PC-3 (cell line): ENCODE measurements around the gene RBM6. TPM values are rescaled to one million over a fixed set of nuclear protein-coding genes. Genes with fewer than 3 reads are reported as not detected.

ENCODE experiments used
- ATAC-seq: fragments of 200-7000 bp; cut with Tn5 transposase; 2 replicates; pipeline ENCODE4 v1.9.1; 2020; ENCODE audit warnings: mild to moderate bottlenecking, moderate library complexity
- BruUV-seq: library from RNA; stranded (reverse); fragments of 400-500 nt; replicated peaks from 2 replicates; lab custom pipeline; 2021; lab: Mats Ljungman, UMichigan
- CTCF ChIA-PET: fragments of 300-600 bp; sonication (Branson Sonifier 250); formaldehyde crosslinking; loops from one replicate; lab custom pipeline; 2022; ENCODE audit warnings: antibody characterized with exemption; lab: Charles Lee
- POLR2A ChIA-PET: fragments of 300-600 bp; sonication (Branson Sonifier 250); formaldehyde crosslinking; loops from one replicate; lab custom pipeline; 2022; ENCODE audit warnings: antibody characterized with exemption; ENCODE audit not compliant: unreplicated experiment; lab: Charles Lee
- DNase-seq: peaks from one replicate; pipeline ENCODE4 v3.0.0-alpha.2; 2015
- H2AFZ ChIP-seq: fragments of 300-600 bp; sonication (generic); 2 replicates; pipeline ENCODE4 v1.6.0; 2016; ENCODE audit warnings: antibody characterized with exemption, low read length
- H3F3A ChIP-seq: fragments of 300-600 bp; sonication (generic); one replicate; pipeline ENCODE4 v1.6.0; 2017; ENCODE audit warnings: antibody characterized with exemption, low read length, control low read depth, mild to moderate bottlenecking; ENCODE audit not compliant: unreplicated experiment
- H3K27ac ChIP-seq: fragments of 300-600 bp; sonication (generic); 2 replicates; pipeline ENCODE4 v1.5.1; 2016; ENCODE audit warnings: mild to moderate bottlenecking, low read length
- H3K27me3 ChIP-seq: fragments of 300-600 bp; sonication (generic); 2 replicates; pipeline ENCODE4 v1.6.1; 2016; ENCODE audit warnings: low read length, mixed read lengths
- H3K36me3 ChIP-seq: fragments of 300-600 bp; sonication (generic); 2 replicates; pipeline ENCODE4 v1.6.1; 2016; ENCODE audit warnings: low read depth, mixed run types, low read length, mixed read lengths
- H3K4me1 ChIP-seq: fragments of 300-600 bp; sonication (generic); 2 replicates; pipeline ENCODE4 v1.5.1; 2016; ENCODE audit warnings: low read length; ENCODE audit not compliant: insufficient read depth
- H3K4me2 ChIP-seq: fragments of 300-600 bp; sonication (generic); 2 replicates; pipeline ENCODE4 v1.6.0; 2016; ENCODE audit warnings: low read length
- H3K4me3 ChIP-seq: fragments of 300-600 bp; sonication (generic); 2 replicates; pipeline ENCODE4 v1.5.1; 2016; ENCODE audit warnings: mild to moderate bottlenecking, low read length, mixed read lengths
- H3K79me2 ChIP-seq: fragments of 300-600 bp; sonication (generic); 2 replicates; pipeline ENCODE4 v1.6.1; 2017; ENCODE audit warnings: low read length, mixed read lengths
- H3K9ac ChIP-seq: fragments of 300-600 bp; sonication (generic); 2 replicates; pipeline ENCODE4 v1.6.0; 2016; ENCODE audit warnings: mild to moderate bottlenecking, low read length
- H3K9me2 ChIP-seq: fragments of 300-600 bp; sonication (generic); replicated peaks from 2 replicates; pipeline ENCODE4 v1.6.1; 2016; ENCODE audit warnings: mixed run types, low read length, mixed read lengths
- H3K9me3 ChIP-seq: fragments of 300-600 bp; sonication (generic); 2 replicates; pipeline ENCODE4 v1.6.1; 2016; ENCODE audit warnings: low read length, mixed read lengths
- H4K20me1 ChIP-seq: fragments of 300-600 bp; sonication (generic); 2 replicates; pipeline ENCODE4 v1.6.1; 2016; ENCODE audit warnings: low read length, mixed read lengths
- CTCF ChIP-seq: fragments of 300-600 bp; sonication (generic); conservative IDR thresholded peaks from 2 replicates; pipeline ENCODE4 v1.5.1; 2017; ENCODE audit warnings: antibody characterized with exemption, low read depth, mild to moderate bottlenecking, low read length
- EZH2 ChIP-seq: fragments of 300-600 bp; sonication (generic); IDR thresholded peaks from one replicate; pipeline ENCODE4 v1.6.1; 2017; ENCODE audit warnings: antibody characterized with exemption, mild to moderate bottlenecking, low read length; ENCODE audit not compliant: unreplicated experiment
- EZH2phosphoT487 ChIP-seq: fragments of 300-600 bp; sonication (generic); IDR thresholded peaks from 2 replicates; pipeline ENCODE4 v1.6.1; 2018; ENCODE audit warnings: mild to moderate bottlenecking, antibody characterized with exemption, low read length, borderline replicate concordance
- intact Hi-C: fragments of 100-400 bp; cut with micrococcal nuclease; formaldehyde crosslinking; loops from 2 replicates; pipeline ENCODE4 v1.9.0; 2023
- total RNA-seq: library from RNA; depleted of rRNA; stranded (reverse); fragments of >200 nt; gene quantifications from 2 replicates; pipeline ENCODE4 v1.2.3, GENCODE V29; 2014

The RBM6 gene
- total RNA-seq, 1 experiment from 2014 or later: 64.6 TPM

- Histone ChIP-seq H4K20me1 (0 out of 2 replicates have a peak, but pooled peaks cover 9% of the 10 kb centered on the region), H3K9ac (no peak overlapping the region), H3K27me3 (no peaks in the 10 kb centered on the region), H3K36me3 (peaks cover 90% of the 10 kb centered on the region), H3K4me1 (no peaks in the 10 kb centered on the region), H3K4me2 (no peak overlapping the region), H2AFZ (no peak overlapping the region), H3K9me3 (no peaks in the 10 kb centered on the region), H3K4me3 (no peak overlapping the region), H3F3A (no peaks in the 10 kb centered on the region), H3K9me2 (no peaks in the 10 kb centered on the region), H3K79me2 (no peaks in the 10 kb centered on the region), H3K27ac (no peak overlapping the region)
- intact Hi-C loops: no loop called here
- ATAC-seq (peak; percentile 50), DNase-seq (no peak)
- no peak for TF ChIP-seq CTCF
- TF ChIP-seq EZH2phosphoT487: no peak
- TF ChIP-seq EZH2: no peak
- ChIA-PET POLR2A (interaction anchor here (0.5 kb wide), 1 partner anchor 112 kb away, joined by 18 read pairs; no protein-coding TSS in a partner anchor), CTCF (interaction anchor here (0.6 kb wide), 1 partner anchor 310 kb away, joined by 3 read pairs; no protein-coding TSS in a partner anchor)
- no TSS peak for BruUV-seq
Observed at GRCh38 chr3:50112462-50112861, 172.5 kb downstream of the RBM6 start.

- CTCF ChIA-PET: no interaction called here
- ATAC-seq (no peak), DNase-seq (no peak)
- POLR2A ChIA-PET: interaction anchor here (0.6 kb wide), 1 partner anchor 11 kb away, joined by 17 read pairs; no protein-coding TSS in a partner anchor
- H3K4me1 ChIP-seq: no peaks in the 10 kb centered on the region
- intact Hi-C loops: no loop called here
- 0 out of 2 replicates have a peak, but pooled peaks cover 13% of the 10 kb centered on the region for H4K20me1 ChIP-seq
- H3K4me2 ChIP-seq: no peak overlapping the region
- no peak overlapping the region for H3K4me3 ChIP-seq
- no peak overlapping the region for H2AFZ ChIP-seq
- no peaks in the 10 kb centered on the region for H3K9me2 ChIP-seq
- peaks cover 70% of the 10 kb centered on the region for H3K36me3 ChIP-seq
- no peaks in the 10 kb centered on the region for H3K27me3 ChIP-seq
- H3K27ac ChIP-seq: no peak overlapping the region
- no peaks in the 10 kb centered on the region for H3F3A ChIP-seq
- TF ChIP-seq CTCF: no peak
- TF ChIP-seq EZH2: no peak
- TF ChIP-seq EZH2phosphoT487: no peak
- H3K9ac ChIP-seq: no peak overlapping the region
- no TSS peak for BruUV-seq
- no peaks in the 10 kb centered on the region for H3K79me2 ChIP-seq
- H3K9me3 ChIP-seq: no peaks in the 10 kb centered on the region
Observed at GRCh38 chr3:50117120-50117519, 177.2 kb downstream of the RBM6 start.

GRCh38 chr3:50118237-50118636 lies 178.3 kb downstream of the RBM6 start:
- no peaks in the 10 kb centered on the region for H3K9me2 ChIP-seq
- no peaks in the 10 kb centered on the region for H3K27me3 ChIP-seq
- intact Hi-C loops: no loop called here
- CTCF ChIA-PET: no interaction called here
- no peak overlapping the region for H2AFZ ChIP-seq
- DNase-seq (no peak), ATAC-seq (no peak)
- no peaks in the 10 kb centered on the region for H3F3A ChIP-seq
- H3K27ac ChIP-seq: no peak overlapping the region
- BruUV-seq: no TSS peak
- H3K9ac ChIP-seq: no peak overlapping the region
- POLR2A ChIA-PET: no interaction called here
- no peaks in the 10 kb centered on the region for H3K9me3 ChIP-seq
- H3K36me3 ChIP-seq: peaks cover 60% of the 10 kb centered on the region
- no peaks in the 10 kb centered on the region for H3K79me2 ChIP-seq
- TF ChIP-seq EZH2: no peak
- no peak for TF ChIP-seq EZH2phosphoT487
- no peak for TF ChIP-seq CTCF
- no peaks in the 10 kb centered on the region for H3K4me1 ChIP-seq
- H3K4me3 ChIP-seq: no peak overlapping the region
- no peak overlapping the region for H3K4me2 ChIP-seq
- 0 out of 2 replicates have a peak, but pooled peaks cover 9% of the 10 kb centered on the region for H4K20me1 ChIP-seq
